Peyer's patch (tissue), 4 donors: ENCODE measurements around the gene ATP2B3.

Experiments used
- POLR2A ChIP-seq, 2 donors: fragments of 450-650 bp; IDR thresholded peaks; one replicate each; pipeline ENCODE4 v1.5.1; 2017; ENCODE audit warnings: antibody characterized with exemption in 2 of 2, mild to moderate bottlenecking in 2 of 2, moderate library complexity in 2 of 2
- TF ChIP-seq, protein P1 (sequence below), 6 experiments: fragments of 450-650 bp in 4 of 6; fragments of 200-600 bp in 2 of 6; sonication (generic) in 1 of 6; IDR thresholded peaks; one replicate each; pipeline ENCODE4 v1.5.1; 2017 to 2019; ENCODE audit warnings: antibody characterized with exemption in 6 of 6, mild to moderate bottlenecking in 3 of 6, moderate library complexity in 1 of 6

DNA sequence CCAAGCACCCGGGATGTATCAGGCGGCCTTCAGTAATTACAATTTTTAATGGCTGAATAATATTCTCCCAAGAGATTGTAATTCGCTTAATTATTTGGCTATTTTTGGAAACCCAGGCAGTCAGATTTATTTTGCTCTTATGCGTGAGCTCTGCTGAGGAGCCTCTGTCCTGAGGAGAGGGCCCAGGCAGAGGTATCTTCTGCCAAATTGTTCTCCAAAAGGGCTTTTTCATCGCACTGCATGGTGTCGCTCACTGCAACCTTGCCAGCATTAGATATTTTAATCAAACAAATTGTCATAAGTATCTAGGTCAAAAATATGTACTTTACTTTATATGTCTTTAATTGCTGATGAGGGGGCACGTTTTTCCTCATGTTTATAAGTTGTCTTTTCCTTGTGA is 5.8 kb downstream of the ATP2B3 start:
- no peak for TF ChIP-seq POLR2A (IDR thresholded peaks at IDR 0.05)
- TF ChIP-seq, protein P1, sequence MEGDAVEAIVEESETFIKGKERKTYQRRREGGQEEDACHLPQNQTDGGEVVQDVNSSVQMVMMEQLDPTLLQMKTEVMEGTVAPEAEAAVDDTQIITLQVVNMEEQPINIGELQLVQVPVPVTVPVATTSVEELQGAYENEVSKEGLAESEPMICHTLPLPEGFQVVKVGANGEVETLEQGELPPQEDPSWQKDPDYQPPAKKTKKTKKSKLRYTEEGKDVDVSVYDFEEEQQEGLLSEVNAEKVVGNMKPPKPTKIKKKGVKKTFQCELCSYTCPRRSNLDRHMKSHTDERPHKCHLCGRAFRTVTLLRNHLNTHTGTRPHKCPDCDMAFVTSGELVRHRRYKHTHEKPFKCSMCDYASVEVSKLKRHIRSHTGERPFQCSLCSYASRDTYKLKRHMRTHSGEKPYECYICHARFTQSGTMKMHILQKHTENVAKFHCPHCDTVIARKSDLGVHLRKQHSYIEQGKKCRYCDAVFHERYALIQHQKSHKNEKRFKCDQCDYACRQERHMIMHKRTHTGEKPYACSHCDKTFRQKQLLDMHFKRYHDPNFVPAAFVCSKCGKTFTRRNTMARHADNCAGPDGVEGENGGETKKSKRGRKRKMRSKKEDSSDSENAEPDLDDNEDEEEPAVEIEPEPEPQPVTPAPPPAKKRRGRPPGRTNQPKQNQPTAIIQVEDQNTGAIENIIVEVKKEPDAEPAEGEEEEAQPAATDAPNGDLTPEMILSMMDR (IDR thresholded peaks at IDR 0.05): no peak
